ENCODE measurements around the gene ZBP1.

The ZBP1 gene

DNA sequence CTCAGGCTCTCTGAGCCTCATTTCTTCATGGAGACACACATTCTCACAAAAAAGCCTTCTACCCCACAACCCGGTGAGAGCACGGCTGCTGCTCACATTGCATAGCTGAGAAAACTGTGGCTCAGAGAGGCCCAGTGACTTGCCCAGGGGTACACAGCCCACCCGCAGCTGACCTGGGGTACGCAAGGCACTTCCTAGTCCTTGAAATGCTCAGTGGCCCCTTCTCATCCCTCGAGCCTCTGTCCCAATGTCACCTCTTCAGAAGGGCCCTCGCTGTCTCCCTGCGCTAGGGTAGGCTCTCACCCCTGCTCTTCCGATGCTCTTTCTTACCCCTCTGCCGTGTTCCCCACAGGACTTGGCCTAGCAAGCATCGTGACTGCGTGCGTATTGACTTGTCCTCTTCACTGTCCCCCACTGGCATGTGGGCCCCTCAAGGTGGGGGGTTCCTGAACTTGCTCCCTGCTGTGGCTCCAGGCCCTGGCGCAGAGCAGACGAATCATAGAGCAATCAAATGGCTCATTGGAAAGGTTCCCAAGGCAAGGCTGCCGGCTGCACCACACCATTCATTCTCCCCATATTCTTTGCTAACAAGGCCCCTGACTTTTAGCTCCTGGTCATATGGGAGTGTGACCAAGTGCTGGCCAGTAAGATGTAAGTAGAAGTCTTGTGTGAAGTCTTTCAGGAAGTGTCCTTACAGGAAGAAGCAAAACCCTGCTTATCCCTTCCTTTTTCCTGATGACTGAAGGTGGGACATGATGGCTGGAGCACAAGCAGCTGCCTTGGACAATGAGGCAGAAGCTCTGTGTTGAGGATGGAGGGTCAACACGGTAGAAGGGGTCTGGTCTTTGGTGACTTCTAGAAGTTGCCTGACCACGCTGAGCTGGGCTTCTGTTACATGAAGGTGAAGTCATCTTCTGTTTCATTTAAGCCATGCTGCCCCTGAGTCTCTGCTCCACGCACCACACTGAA lies 36.7 kb downstream of the ZBP1 start:
- no peak for FAIRE-seq

DNA sequence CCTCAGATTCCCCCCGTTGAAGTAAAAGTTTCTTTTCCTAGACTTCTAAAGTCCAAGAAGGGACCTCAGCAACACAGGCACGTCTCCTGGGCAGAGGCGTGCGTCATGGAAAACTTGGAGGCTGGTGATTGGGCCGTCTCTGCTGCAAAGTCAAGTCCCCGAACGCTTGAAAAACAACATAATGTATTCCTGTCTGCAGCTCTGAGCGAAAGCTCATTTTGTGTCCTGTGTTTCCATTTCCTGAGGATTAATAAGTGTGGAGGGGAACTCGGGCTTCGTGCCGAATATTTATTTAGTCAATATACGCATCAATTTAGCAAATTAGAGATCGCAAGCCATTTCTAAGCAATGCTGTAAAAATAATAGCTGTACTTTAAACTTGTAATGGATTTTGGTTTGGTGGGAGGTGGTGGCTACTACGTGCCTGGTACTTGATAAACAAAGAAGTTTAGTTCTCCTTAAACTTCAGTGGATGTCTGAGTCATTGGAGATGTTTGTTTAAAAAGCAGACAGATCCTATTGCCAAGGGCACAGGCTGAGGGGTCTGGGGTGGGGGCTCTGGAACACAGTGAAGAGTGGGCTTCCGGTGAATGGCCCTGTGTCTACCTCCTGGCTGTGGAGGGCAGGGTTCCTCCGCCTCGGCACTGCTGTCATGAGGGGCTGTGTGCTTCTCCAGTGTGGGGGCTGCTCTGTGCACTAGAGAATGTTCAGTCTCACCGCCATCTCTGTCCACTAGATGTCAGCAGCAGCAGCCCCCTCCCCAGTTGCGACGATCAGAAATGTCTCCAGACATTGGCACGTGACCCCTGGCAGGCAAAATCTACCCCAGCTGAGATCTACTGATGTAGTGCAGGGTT lies 37.6 kb downstream of the ZBP1 start:
- FAIRE-seq, result no peak

DNA sequence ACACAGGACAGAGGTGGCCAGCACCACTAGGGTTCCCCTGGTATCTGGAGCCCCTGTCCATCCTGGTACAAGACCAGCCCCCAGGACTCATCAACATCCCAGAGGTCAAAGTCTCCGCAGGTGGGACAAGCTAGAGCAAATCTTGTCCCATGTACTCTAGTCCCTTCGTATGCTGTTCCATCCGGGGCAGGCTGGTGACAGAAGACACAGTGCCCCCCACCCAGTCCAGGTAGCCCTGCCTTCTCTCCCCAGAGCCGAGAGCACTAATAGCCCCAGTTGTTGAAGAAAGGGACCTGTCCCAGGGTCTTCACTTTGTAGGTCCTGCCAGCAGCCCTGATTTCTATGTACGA lies 38.2 kb downstream of the ZBP1 start:
- no peak for FAIRE-seq

DNA sequence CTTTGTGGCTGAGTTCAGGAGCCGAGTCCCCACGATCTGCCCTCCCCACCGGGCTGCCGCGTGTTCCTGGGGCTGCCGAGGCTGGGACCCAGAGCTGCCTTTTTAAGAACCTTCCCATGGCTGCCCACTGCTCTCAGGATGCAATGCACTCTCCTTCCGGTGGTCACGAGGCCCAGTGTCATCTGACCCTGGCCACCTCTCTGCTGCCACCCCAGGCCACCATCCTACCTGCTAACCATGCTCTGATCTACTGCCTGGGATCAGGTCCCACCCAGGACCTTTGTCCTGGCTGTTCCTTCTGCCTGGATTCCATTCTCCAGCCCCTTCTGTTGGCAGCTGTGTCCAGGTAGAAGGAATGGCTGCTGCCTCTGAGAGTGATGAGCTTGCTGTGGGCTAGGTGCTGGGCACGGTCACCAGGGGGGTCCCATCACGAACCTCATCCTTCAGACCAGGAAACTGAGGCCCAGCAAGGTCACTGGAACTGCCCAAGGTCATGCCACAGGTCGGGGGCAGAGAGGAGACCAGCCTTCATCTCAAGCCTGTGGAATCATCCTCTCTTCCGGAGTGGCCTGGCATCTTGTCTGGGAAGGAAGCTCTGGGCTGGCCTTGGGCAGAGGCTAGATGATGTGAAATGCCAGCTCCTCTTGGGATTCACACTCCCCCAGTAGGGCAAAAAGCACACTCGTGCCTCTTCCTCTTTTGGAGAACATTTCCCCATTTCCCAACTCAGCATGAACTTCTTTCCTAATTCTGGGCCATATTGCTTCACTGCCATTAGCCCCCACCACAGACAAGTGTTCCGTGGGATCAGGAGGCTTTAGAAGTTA lies 38.8 kb downstream of the ZBP1 start:
- FAIRE-seq, result no peak

DNA sequence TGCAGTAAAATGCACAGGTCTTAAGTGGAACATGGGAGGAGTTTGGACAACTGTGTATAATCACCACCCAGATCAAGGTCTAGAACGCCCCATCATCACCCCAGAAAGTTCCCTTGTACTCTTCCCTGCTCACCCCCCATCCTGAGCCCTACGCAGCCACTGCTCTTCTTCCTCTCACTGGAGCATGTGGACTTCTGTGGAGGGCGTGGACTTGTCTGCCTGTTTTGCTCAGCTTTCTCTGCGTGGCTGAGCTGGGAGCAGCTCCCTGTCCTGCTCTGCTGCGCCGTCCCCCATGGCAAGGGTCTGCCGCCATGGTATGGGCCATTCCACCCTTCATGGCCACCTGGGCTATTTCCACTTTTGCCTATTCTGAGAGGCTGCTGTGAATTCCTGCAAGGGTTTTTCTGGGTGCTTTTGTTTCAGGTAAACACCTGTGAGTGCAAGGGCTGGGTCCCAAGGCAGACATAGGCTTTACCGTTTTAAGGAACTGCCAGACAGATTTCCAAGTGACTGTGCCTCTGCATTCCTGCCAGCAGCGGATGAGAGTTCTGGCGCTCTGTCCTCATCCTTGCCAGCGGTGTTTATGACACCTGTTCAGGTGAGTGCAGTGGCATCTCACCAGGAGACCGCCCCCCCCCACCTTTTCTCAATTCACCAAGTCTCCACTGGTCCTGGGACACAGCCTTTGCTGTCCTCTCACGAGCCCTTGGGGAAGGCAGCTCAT lies 39.6 kb downstream of the ZBP1 start:
- FAIRE-seq, result no peak

DNA sequence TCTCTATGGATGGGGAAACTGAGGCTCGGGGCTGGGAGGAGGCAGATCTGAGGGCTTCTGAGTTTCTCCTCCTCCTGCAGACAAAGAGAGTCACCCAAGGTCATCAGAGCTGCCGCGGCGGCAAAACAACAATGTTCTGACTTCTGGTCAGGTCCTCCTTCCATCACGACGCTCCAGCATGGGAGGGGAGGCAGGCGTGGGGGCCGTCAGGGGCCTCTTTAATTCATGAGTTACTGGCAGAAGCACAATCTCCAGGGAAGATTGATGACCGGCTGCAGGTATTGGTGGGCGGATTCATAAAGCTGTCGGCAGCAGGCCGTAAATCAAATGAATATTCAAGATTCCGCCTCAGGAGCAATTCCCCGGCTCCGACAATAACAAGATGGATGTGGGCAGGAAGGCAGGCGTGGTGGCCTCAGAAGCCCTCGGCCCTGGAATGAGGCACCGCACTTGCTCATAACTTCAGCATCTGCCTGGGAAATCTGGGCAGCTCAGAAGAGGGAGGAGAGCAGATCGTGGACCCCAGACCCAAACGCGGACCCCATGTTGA lies 40.3 kb downstream of the ZBP1 start:
- no peak for FAIRE-seq

DNA sequence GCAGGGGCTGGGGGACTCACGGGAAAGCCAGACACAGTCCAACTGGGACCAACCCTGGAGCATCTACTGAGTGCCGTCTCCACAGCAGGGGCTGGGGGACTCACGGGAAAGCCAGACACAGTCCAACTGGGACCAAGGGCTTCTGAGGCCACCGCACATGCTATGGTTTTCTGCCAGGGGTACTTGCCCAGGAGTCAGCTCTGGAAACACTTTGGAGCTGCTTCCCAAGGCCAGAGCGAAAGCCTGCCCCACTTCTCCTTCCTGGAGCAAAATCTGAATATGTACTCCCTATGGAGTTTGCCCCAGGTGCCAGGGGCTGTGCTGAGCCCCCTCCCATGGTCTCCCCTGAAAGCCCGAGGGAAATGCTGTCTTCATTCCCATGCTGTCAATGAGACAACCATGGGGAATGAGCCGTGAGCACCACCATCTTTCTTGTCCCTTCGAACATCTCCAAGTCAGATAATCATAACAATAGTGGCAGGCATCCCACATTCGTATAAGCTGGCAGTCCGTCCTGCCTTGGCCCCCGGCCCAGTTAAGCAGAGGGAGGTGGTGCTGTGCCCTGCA lies 40.8 kb downstream of the ZBP1 start:
- FAIRE-seq, result no peak

DNA sequence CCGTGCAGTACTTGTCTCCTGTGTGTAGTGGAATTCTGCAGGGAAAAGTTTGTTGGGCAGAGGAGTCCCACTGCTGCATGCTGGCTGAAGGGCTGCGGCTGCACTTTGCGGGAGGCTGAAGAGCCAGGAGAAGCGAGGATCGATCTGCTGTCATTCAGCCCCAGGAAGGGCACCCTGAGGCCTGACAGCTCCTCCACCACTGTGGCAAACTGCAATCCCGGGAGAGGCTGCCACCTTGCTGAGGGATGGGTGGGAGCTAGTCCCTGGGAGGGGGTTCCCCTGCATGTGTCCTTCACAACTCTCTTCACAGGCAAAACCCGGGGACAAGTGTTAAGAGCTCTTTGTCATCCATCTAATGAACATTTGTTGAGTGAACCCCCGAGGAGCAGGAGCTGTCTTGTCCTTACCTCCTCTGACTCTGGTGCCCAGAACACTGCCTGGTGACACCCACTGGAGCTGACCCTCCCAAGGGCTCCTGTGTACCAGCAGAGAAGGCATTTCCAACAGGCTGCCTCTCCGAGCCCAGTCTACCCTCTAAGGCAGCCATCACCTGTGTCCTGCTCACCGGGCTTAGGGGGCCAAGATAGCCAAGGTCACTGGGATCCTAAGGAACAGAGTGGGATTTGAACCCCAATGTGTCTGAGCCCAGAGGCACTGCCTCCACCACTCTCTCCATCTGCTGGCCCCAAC lies 41.6 kb downstream of the ZBP1 start:
- no peak for FAIRE-seq

DNA sequence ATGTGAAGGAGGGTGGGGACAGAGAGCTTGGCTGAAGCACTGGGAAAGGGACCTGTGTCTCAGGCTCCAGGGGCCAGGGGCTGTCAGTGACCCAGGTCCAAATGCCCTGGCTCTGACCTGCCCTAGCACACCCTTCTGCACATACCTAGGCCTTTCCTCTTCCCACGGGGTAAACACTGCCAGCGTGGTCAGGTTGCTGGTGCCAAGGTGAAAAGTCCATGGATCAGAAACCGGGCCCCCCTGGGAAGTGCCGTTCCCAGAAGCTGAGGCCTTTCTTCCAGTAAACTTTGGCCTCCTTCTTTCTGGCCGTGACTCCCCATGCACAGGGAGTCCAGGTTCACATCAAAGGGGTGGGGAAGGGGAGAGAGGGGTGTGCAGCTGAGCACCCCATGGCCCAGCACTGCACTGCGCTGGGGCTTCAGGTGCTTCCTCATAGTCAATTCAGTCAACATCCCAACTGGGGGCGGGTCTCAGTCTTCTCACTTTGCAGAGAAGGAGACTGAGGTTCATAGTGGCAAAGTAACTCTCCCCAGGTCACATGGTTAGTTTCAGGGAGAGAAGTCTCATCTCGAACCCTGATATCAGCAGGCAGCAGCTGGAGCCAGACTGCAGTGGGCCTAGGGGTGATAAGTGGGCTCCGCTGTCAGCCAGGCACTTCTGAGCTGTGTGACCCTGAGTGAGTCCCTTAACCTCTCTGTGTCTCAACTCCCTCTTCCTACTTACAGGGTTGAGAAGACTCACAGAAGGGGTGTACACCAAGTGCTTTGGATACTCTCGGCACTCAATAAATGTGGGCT lies 42.3 kb downstream of the ZBP1 start:
- no peak for FAIRE-seq

DNA sequence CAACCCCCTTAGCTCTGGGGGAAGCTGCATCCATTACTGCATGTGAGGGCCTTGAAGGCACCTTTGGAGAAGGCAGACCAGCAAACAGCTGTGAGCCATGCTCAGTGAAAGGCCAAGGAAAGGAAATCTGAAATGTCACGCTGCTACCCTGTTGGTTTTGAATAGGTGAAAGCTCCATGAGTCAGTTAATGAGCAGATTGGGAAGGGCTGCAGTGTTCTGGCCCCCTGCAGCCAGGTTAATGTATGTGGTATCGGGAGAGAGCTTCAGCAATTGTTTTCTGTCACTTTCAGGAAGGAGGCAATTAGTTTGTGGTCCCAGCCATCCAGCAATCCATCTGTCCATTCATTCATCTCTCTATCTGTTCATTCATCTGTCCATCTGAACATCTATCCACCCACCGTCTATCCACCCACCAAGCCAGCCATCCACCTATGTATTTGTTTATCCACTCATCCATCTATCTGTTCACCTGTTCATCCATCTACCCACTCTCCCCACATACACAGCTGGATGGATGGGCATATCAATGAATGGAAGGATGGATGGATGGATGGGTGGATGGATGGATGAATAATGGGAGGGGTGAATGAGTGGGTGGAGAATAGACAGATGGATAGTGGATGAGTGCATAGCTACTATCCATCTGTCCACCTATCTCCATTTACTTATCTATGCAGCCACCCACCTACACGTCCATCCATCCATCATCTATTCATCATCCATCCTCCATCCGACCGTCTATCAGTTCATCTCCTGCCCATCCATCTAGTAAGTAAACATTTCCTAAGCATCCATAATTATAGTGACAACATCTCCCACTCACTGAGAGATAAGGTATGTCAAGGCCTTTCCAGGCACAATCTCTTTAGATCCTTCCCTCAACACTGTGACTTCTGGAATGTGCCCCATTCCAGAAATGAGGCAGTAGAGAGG lies 43.3 kb downstream of the ZBP1 start:
- FAIRE-seq, result no peak

DNA sequence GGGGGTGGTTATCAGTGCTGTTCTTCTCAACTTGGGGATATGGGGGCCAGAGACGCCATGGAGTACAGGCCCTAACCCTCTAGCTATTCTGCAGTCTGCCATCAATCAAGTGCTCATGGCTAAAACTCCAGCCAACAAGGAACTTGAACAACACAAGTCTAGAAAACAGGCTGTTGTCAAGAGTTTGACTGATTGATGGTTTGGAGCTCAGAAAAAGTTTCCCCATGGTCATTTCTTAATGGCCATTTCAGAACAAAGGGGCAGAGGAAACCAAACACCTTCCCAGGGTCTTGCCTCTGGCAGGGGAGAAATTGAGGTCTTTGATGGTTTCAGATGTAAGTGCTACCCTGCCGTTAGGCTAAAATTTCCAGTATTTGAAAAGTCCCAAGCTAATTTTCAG lies 44.2 kb downstream of the ZBP1 start:
- FAIRE-seq, result no peak

DNA sequence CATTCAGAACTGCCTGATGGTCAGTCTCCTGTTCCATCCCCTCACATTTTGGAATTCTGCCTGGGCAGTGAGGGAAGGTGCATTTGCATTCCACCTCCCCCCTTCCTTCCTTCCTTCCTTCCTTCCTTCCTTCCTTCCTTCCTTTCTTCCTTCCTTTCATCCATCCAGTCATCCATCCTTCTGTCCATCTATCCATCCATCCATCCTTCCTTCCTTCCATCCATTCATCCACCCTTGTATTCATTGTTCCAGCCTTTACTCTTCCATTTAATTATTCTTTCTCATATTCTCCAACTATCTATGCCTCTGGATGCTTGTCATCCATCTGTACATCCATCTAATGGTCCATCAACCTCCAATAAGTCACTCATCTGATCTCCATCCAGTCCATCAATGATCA lies 45.3 kb downstream of the ZBP1 start:
- FAIRE-seq, result no peak

DNA sequence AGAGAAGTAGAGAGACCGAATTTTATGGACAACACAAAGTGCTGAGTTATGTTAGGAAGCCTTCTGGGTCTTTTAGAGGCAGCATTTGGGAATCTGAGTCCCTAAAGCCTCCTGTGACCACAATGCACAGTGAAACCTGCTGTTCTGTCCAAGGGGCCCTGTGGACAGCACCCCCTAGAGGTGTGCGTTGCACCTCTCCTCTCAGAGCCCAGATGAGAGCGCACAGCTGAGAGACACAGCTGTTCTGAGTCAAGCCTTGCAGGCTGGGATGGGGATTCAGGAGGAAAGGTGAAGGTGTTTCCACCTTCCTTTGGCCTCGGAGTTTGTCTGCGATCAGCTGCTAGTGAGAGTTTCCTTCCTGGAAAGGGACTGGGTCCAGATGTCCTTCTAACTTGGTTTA lies 46.3 kb downstream of the ZBP1 start:
- FAIRE-seq, result no peak

DNA sequence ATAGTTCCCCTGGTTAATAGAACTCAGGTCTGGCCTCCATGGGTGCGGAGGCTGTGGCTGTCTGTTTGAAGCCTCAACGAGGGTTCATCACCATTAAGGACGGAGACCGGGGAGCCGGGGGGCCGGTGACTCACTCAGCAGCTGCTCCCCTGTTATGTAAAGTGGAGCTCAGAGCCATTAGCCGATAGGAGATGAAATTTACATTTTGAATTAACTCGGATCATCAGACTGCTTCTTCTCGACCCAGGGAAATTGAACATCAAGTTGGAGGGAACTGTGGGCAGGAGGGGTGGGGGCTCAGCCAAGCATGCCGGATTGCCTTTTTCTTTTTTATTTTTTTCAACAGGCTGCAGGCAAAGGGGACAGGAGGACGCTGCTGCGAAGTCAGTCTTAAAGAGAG lies 47.0 kb downstream of the ZBP1 start:
- no peak for FAIRE-seq

DNA sequence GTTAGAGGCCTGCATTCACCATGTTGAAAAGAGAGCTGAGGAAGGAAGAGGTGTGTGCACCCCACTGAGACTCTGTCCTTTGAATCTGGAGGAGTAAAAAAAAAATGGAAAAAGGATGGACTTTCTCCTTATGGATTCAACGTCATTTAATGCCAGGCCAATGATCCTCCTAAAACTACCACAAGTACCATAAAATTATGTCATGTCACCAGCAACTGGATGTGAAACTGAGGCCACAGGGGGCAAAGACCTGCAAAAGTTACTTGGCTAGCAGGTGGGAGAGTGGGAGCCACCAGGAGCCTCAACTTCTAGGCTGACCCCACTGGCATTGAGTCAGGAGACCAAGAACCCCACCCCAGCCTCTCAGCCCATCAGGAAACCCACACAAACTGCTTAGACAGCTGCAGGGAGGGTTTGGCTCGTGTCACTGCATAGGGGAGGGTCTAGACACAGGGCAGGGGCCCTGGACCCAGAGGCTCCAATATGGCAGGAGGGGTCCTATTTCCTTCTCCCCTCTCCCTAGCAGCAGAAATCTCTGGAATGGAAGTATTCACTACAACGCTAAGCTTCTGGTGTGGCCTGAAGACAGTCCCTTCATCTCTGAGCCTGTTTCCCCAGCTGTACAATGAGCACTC lies 48.3 kb downstream of the ZBP1 start:
- FAIRE-seq, result no peak

DNA sequence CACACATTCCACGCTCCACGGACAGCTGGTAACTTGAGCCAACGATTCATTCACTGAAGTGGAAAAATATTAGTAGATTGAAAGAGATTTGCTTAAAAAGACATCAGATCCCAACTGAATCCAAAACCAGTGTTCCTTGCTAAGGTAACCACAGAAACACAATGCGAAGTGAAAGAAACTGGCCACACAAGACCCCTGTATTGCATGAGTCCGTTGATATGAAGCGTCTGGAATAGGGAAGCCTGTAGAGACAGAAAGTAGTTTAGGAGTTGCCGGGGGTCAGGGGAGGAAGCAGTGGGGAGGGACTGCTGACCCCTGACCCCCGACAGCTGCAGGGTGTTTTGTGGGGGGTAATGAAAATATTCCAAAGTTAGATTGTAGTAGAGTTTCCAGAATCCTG lies 49.3 kb downstream of the ZBP1 start:
- FAIRE-seq, result no peak

DNA sequence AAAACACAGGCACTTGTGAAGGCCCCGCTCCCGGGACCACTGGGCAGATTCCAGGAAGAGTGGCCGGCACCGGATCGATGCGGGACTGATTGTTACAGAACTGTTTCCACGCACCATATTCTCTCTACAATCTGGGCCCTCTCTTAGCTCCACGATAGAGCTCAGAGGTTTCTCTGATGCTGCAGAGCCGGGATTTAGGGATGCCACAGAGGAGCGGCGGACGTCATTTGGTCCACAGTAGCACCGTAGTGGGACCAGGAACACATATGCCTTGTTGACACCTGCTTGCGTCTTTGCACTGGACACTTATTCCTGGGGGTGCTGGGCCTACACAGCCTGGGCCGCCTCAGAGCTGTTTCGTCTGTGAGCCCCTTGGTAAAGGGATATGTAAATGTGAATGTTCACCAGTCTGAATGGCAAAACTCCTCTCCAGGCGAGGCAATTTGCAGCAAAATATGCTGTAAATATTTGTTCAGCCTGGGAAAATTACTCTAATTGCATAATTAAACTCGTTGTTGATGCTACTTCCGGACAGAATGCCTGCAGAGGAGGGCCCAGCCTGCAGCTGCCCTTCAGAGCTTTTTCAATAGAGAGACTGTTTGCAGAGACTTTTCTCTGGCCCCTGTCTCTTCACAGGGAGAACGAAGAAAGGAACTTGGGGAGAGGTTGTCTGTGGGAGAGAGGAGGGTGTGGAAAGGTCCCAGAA lies 49.9 kb downstream of the ZBP1 start:
- no peak for FAIRE-seq

DNA sequence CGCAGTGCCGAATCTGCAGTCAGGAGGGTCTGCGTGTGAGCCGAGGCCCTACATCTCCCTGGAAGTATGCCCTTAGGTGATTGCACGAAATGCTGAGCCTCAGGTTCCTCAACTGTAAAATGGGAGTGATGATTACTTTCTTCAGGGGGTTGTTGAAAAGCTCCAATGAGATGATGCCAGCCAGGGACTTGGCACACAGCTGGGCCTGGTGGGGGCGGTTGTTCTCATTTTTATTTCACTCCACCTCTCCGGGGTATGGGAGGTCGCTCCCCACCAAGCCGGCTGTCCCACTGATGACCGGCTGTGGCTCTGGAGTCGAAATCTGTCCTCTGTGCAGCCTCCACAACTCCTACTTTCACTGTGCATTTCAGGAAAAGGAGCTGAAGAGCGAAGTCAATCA lies 51.3 kb downstream of the ZBP1 start:
- no peak for FAIRE-seq
